Trophoblast cell (in vitro differentiated cells and primary cell): ENCODE measurements around the gene GLOD5.
A peak's percentile ranks its signal among the peaks of the same experiment; 100 is the strongest.

Experiments
- DNase-seq, 2 donors: peaks; one replicate each; pipeline ENCODE4 v3.0.0-alpha.2; 2016
- H2AFZ ChIP-seq: 2 replicates; pipeline ENCODE4 v1.6.1; 2013; ENCODE audit warnings: low read length, moderate library complexity, mild to moderate bottlenecking; ENCODE audit not compliant: insufficient read depth, poor library complexity
- H2AK5ac ChIP-seq: 2 replicates; pipeline ENCODE4 v1.6.1; 2013; ENCODE audit warnings: mild to moderate bottlenecking, low read length
- H2BK120ac ChIP-seq: 2 replicates; pipeline ENCODE4 v1.6.1; 2013; ENCODE audit warnings: low read length, mild to moderate bottlenecking, moderate library complexity; ENCODE audit not compliant: insufficient read depth, poor library complexity
- H2BK12ac ChIP-seq: 2 replicates; pipeline ENCODE4 v1.6.1; 2013; ENCODE audit warnings: mild to moderate bottlenecking, low read length, moderate library complexity
- H2BK5ac ChIP-seq: 2 replicates; pipeline ENCODE4 v1.6.1; 2013; ENCODE audit warnings: low read length, low read depth, moderate library complexity, mild to moderate bottlenecking; ENCODE audit not compliant: poor library complexity
- H3K14ac ChIP-seq: 2 replicates; pipeline ENCODE4 v1.6.1; 2013; ENCODE audit warnings: mild to moderate bottlenecking, low read length
- H3K18ac ChIP-seq: 2 replicates; pipeline ENCODE4 v1.6.1; 2013; ENCODE audit warnings: mild to moderate bottlenecking, low read length
- H3K23ac ChIP-seq: 2 replicates; pipeline ENCODE4 v1.6.1; 2013; ENCODE audit warnings: low read length
- H3K27ac ChIP-seq: 2 replicates; pipeline ENCODE4 v1.5.1; 2013; ENCODE audit warnings: low read depth, mild to moderate bottlenecking, inconsistent platforms, low read length, moderate library complexity
- H3K27me3 ChIP-seq: 2 replicates; pipeline ENCODE4 v1.6.1; 2013; ENCODE audit warnings: inconsistent platforms, mild to moderate bottlenecking, low read length, moderate library complexity; ENCODE audit not compliant: insufficient read depth
- H3K36me3 ChIP-seq, 2 experiments: 1 replicate in 1 of 2; 2 replicates in 1 of 2; pipeline ENCODE4 v1.6.1; 2013; ENCODE audit warnings: low read length in 2 of 2, mild to moderate bottlenecking in 2 of 2, moderate library complexity in 1 of 2; ENCODE audit not compliant: insufficient read depth in 2 of 2, control insufficient read depth in 1 of 2
- H3K4ac ChIP-seq: 2 replicates; pipeline ENCODE4 v1.6.1; 2013; ENCODE audit warnings: low read depth, mild to moderate bottlenecking, low read length, moderate library complexity
- H3K4me1 ChIP-seq, 2 experiments: 1 replicate in 1 of 2; 2 replicates in 1 of 2; pipeline ENCODE4 v1.6.1; 2013; ENCODE audit warnings: low read length in 2 of 2, mild to moderate bottlenecking in 2 of 2, moderate library complexity in 1 of 2; ENCODE audit not compliant: insufficient read depth in 2 of 2, control insufficient read depth in 1 of 2
- H3K4me2 ChIP-seq: 2 replicates; pipeline ENCODE4 v1.6.1; 2013; ENCODE audit warnings: inconsistent platforms, mild to moderate bottlenecking, low read length, moderate library complexity
- H3K4me3 ChIP-seq: 2 replicates; pipeline ENCODE4 v1.5.1; 2013; ENCODE audit warnings: mild to moderate bottlenecking, low read depth, low read length, inconsistent platforms
- H3K79me1 ChIP-seq: one replicate; pipeline ENCODE4 v1.6.1; 2013; ENCODE audit warnings: low read length
- H3K79me2 ChIP-seq: 2 replicates; pipeline ENCODE4 v1.6.1; 2013; ENCODE audit warnings: low read length, mild to moderate bottlenecking; ENCODE audit not compliant: control insufficient read depth, insufficient read depth, poor library complexity
- H3K9ac ChIP-seq: 2 replicates; pipeline ENCODE4 v1.6.1; 2013; ENCODE audit warnings: mild to moderate bottlenecking, low read length
- H3K9me3 ChIP-seq: 2 replicates; pipeline ENCODE4 v1.6.1; 2013; ENCODE audit warnings: low read depth, mild to moderate bottlenecking, control low read depth, inconsistent platforms, low read length; ENCODE audit not compliant: insufficient read depth
- H4K12ac ChIP-seq: 2 replicates; pipeline ENCODE4 v1.6.1; 2013; ENCODE audit warnings: low read depth, mild to moderate bottlenecking, low read length, moderate library complexity
- H4K8ac ChIP-seq: 2 replicates; pipeline ENCODE4 v1.6.1; 2013; ENCODE audit warnings: low read depth, mild to moderate bottlenecking, low read length, moderate library complexity
- H4K91ac ChIP-seq: one replicate; pipeline ENCODE4 v1.6.1; 2013; ENCODE audit warnings: low read depth, mild to moderate bottlenecking, low read length, moderate library complexity
- WGBS: extraction: QIAGEN DNeasy Blood & Tissue Kit; methylation state at CpG from one replicate; pipeline ENCODE4 v1.1.7; 2013; ENCODE audit warnings: missing lambda C conversion rate; ENCODE audit not compliant: insufficient read length, insufficient coverage; ENCODE audit errors: extremely low coverage; 5-methylcytosine and 5-hydroxymethylcytosine counted together

The GLOD5 gene

DNA sequence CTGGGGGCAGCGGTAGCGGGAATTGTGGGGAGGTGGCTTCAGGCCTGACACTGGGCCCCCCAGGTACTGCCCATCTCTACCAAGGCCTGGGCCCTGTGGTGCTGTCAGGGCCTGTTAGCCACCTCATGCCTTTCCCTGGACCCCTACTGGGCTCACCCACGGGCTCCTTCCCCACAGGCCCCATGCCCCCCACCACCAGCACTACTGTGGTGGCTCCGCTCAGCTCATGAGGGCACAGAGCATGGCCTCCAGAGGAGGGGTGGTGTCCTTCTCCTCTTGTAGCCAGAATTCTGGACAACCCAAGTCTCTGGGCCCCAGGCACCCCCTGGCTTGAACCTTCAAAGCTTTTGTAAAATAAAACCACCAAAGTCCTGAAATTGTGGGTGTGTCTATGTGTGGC lies 32.4 kb downstream of the GLOD5 start:
- no peak overlapping the region for H3K27ac ChIP-seq
- no peaks in the 10 kb centered on the region for H3K9me3 ChIP-seq
- H3K36me3 ChIP-seq: no peaks in the 10 kb centered on the region
- H2AK5ac ChIP-seq: no peak overlapping the region
- H4K91ac ChIP-seq: peak overlapping the region; percentile 91
- H3K4me1 ChIP-seq: peaks cover 19 to 21% of the 10 kb centered on the region in 2 experiments
- peak overlapping the region; percentile 62 for H4K8ac ChIP-seq
- peak overlapping the region; percentile 44 for H3K14ac ChIP-seq
- H2BK120ac ChIP-seq: peak overlapping the region; percentile 98
- DNase-seq: no peak
- H2BK5ac ChIP-seq: peak overlapping the region; percentile 19
- no peak overlapping the region for H3K23ac ChIP-seq
- peak overlapping the region; percentile 27 for H3K18ac ChIP-seq
- H2AFZ ChIP-seq: peak overlapping the region; percentile 45
- peaks cover 23% of the 10 kb centered on the region for H3K79me1 ChIP-seq
- WGBS: no CpG with 5 or more reads among the region's 4 CpGs
- H3K4me2 ChIP-seq: no peak overlapping the region
- H4K12ac ChIP-seq: peak overlapping the region; percentile 36
- no peak overlapping the region for H3K9ac ChIP-seq
- peak overlapping the region; percentile 58 for H3K4ac ChIP-seq
- H3K79me2 ChIP-seq: peaks cover 2% of the 10 kb centered on the region
- peak overlapping the region; percentile 88 for H2BK12ac ChIP-seq
- H3K27me3 ChIP-seq: no peaks in the 10 kb centered on the region
- no peak overlapping the region for H3K4me3 ChIP-seq

DNA sequence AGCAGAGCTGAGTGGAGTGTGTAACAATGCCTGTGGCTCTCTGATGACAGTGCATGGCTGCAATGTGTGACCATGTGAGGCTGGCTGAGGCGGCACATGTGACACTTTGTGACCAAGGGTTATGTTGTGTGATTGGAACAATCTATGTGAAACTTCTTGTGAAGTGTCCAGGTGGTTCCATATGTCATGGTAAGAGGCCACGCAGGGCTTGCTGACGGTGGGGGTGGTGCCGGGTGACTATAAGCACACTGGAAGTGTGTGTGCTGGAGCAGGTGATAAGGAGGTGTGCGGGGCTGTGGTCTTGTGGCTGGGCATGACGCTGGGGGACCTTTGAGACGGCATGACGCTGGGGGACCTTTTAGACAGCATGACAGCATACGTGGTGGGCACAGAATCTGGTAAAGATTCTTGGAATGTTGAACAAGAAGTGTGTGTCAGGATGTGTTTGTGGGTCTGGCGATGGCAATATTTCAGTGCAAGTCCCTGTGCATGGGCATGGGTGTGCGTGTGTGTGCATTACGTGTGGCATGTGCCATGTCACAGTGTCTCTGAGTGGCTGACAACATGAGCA lies 32.9 kb downstream of the GLOD5 start:
- Histone ChIP-seq H4K12ac (no peak overlapping the region), H3K14ac (peak overlapping the region; percentile 71), H3K9me3 (no peaks in the 10 kb centered on the region), H3K27me3 (no peaks in the 10 kb centered on the region), H2BK5ac (peak overlapping the region; percentile 12), H4K8ac (no peak overlapping the region), H3K4me3 (no peak overlapping the region), H3K27ac (peak overlapping the region; percentile 79), H2AFZ (no peak overlapping the region), H2BK120ac (peak overlapping the region; percentile 98), H3K4ac (peak overlapping the region; percentile 61), H4K91ac (peak overlapping the region; percentile 91), H3K36me3 (no peaks in the 10 kb centered on the region), H3K79me2 (peaks cover 2% of the 10 kb centered on the region), H3K4me2 (peak overlapping the region; percentile 48), H3K4me1 (peaks cover 19 to 21% of the 10 kb centered on the region in 2 experiments), H2BK12ac (peak overlapping the region; percentile 88), H2AK5ac (peak overlapping the region; percentile 11), H3K79me1 (peaks cover 23% of the 10 kb centered on the region), H3K23ac (no peak overlapping the region), H3K18ac (peak overlapping the region; percentile 6), H3K9ac (no peak overlapping the region)
- peak in 1 of 2 donors; percentile 1 for DNase-seq
- WGBS: no CpG with 5 or more reads among the region's 12 CpGs

DNA sequence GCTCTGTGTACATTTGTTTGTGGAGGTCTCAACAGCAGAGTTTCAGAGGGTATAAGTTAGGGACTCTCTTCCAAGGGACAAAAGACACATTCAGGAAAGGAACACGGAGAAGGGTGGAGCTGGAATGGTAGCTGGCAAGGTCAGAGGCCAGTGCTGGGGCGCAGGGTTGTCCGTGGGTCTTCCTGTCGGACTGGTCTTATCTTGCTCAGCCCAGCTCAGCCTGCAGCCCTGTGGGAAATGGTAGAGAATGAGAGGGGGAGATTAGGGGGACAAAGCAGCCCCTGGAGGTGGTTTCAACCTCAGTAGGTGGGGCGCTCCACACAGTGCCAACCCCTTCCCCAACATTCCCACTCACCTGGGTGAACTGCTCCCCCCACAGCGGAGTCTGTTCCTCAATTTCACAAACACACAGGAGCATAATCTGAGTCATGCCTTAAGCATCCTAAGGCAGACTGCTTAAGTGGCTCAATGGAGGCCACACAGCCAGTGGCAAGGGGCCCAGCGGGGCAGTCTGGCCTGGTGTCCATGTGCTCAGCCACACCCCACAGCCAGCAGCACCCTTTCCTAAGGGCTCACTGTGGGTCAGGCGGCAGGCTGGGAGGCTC lies 33.5 kb downstream of the GLOD5 start:
- Histone ChIP-seq H2BK120ac (peak overlapping the region; percentile 98), H2AK5ac (peak overlapping the region; percentile 11), H3K14ac (peak overlapping the region; percentile 71), H3K36me3 (no peaks in the 10 kb centered on the region), H2AFZ (no peak overlapping the region), H4K8ac (peak overlapping the region; percentile 91), H2BK12ac (peak overlapping the region; percentile 88), H3K79me1 (peaks cover 23% of the 10 kb centered on the region), H3K4me1 (peaks cover 19 to 21% of the 10 kb centered on the region in 2 experiments), H3K9me3 (no peaks in the 10 kb centered on the region), H3K4me3 (no peak overlapping the region), H3K4me2 (peak overlapping the region; percentile 48), H3K23ac (no peak overlapping the region), H3K9ac (no peak overlapping the region), H3K27ac (peak overlapping the region; percentile 79), H2BK5ac (peak overlapping the region; percentile 92), H4K12ac (peak overlapping the region; percentile 6), H3K27me3 (no peaks in the 10 kb centered on the region), H3K18ac (peak overlapping the region; percentile 6), H3K79me2 (peaks cover 2% of the 10 kb centered on the region), H4K91ac (peak overlapping the region; percentile 91), H3K4ac (peak overlapping the region; percentile 61)
- no CpG with 5 or more reads among the region's 8 CpGs for WGBS
- peak; percentile 58 to 70 for DNase-seq

DNA sequence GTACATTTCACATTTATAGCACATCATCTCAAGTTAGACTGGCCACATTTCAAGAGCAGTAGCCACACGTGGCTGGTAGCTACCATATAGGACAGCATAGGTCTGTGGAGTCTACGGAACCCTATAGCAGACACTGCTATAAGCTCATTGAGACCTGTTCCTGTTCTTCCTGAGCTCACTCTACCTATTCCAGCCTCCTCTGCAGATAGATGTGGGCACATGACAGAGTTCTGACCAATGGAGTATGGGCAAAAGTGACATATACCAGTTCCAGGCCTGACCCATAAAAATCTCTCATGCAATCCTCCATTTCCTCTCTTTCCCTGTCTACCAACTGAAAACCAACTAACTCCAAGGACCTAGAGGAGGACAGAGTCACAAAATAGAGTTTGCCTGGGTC lies 36.8 kb downstream of the GLOD5 start:
- Histone ChIP-seq H4K91ac (no peak overlapping the region), H3K4me2 (no peak overlapping the region), H2BK12ac (peak overlapping the region; percentile 11), H3K23ac (no peak overlapping the region), H3K4me1 (peaks cover 26 to 27% of the 10 kb centered on the region in 2 experiments), H3K4me3 (no peak overlapping the region), H3K18ac (no peak overlapping the region), H3K4ac (no peak overlapping the region), H3K36me3 (peaks cover 1 to 2% of the 10 kb centered on the region in 2 experiments), H3K79me1 (peaks cover 31% of the 10 kb centered on the region), H3K9ac (no peak overlapping the region), H4K8ac (no peak overlapping the region), H3K27ac (no peak overlapping the region), H3K27me3 (no peaks in the 10 kb centered on the region), H2BK5ac (no peak overlapping the region), H3K14ac (no peak overlapping the region), H3K79me2 (peaks cover 6% of the 10 kb centered on the region), H4K12ac (no peak overlapping the region), H2BK120ac (no peak overlapping the region), H2AK5ac (no peak overlapping the region), H2AFZ (no peak overlapping the region), H3K9me3 (no peaks in the 10 kb centered on the region)
- no peak for DNase-seq
- WGBS: no CpG with 5 or more reads among the region's 2 CpGs
